Measurements from ENCODE around the gene ARVCF. TPM values are rescaled to one million over a fixed set of nuclear protein-coding genes. Genes with fewer than 3 reads are reported as not detected.

The ARVCF gene
- total RNA-seq, 1 experiment from 2014 or later: 12.0 TPM

GRCh38 chr22:19997561-19998231 lies 18.9 kb downstream of the ARVCF start:
- Mint-ChIP-seq H3K4me3 (ENCODE audit: unreplicated experiment) (no peak overlapping the region), H3K36me3 (ENCODE audit: insufficient read depth, unreplicated experiment) (no peaks in the 10 kb centered on the region), H3K9me3 (ENCODE audit: unreplicated experiment) (no peaks in the 10 kb centered on the region), H3K4me1 (ENCODE audit: low read depth, unreplicated experiment) (no peaks in the 10 kb centered on the region), H3K27ac (ENCODE audit: unreplicated experiment) (no peak overlapping the region), H3K27me3 (ENCODE audit: insufficient read depth, unreplicated experiment) (no peaks in the 10 kb centered on the region)
- no TSS peak for BruUV-seq (replicated peaks)
- H3K4me1 ChIP-seq: no peaks in the 10 kb centered on the region
- no peak for DNase-seq
- H3K36me3 ChIP-seq (ENCODE audit: control insufficient read depth, insufficient read depth, low read length): no peaks in the 10 kb centered on the region
- H3K27me3 ChIP-seq (replicated peaks; ENCODE audit: control insufficient read depth, insufficient read depth, low read length): no peaks in the 10 kb centered on the region
- no peak overlapping the region for H3K4me3 ChIP-seq (ENCODE audit: low read depth, low read length)
- TF ChIP-seq CTCF (IDR thresholded peaks at IDR 0.05; ENCODE audit: insufficient read depth in 1 of 2, low read depth in 1 of 2, low read length in 1 of 2, severe bottlenecking in 1 of 2, unreplicated experiment in 1 of 2): no peak
- no peaks in the 10 kb centered on the region for H3K9me3 ChIP-seq
- ChIA-PET CTCF (no interaction called here), POLR2A (no interaction called here)
- intact Hi-C loops (cut with micrococcal nuclease; ENCODE audit: unreplicated experiment): no loop called here

DNA sequence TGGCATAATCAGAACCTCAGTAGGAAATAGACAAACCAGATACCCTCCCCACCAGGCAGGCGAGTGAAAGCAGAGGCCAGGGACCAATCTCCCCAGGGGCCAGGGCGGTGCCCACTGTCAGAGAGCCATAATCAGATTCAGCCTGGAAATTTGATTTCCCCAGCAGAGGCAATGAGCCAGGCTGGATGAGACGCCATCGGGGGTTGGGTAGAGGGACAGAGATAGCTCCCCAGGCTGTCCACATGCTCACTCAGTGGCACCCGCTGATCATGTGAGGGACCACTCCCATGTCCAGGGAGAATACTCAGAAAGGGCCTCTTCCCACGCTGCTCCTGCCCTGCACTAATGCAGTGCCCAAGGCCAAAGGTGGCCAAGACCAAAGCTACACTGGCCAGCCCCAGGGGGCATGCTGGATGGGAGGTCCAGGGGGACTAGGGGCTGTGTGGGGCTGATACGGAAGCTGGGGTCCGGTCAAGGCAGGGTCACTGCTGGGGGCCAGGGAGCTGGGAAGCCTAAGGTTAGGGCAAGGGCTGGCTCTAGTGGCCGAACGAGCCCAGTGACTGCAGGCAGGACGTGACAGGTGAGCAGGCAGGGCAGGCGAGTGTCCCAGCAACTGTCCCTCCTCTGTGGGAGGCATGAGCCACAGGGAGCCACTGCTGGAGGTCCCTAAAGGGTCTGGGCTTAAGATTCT lies 19.8 kb downstream of the ARVCF start:
- DNase-seq: no peak
- no peak overlapping the region for H3K4me3 Mint-ChIP-seq (ENCODE audit: unreplicated experiment)
- Histone ChIP-seq H3K36me3 (ENCODE audit: control insufficient read depth, insufficient read depth, low read length) (no peaks in the 10 kb centered on the region), H3K27me3 (replicated peaks; ENCODE audit: control insufficient read depth, insufficient read depth, low read length) (no peaks in the 10 kb centered on the region), H3K4me1 (no peaks in the 10 kb centered on the region), H3K9me3 (no peaks in the 10 kb centered on the region), H3K4me3 (ENCODE audit: low read depth, low read length) (no peak overlapping the region)
- no peak overlapping the region for H3K27ac Mint-ChIP-seq (ENCODE audit: unreplicated experiment)
- TF ChIP-seq CTCF (IDR thresholded peaks at IDR 0.05; ENCODE audit: insufficient read depth in 1 of 2, low read depth in 1 of 2, low read length in 1 of 2, severe bottlenecking in 1 of 2, unreplicated experiment in 1 of 2): no peak
- no TSS peak for BruUV-seq (replicated peaks)
- no peaks in the 10 kb centered on the region for H3K36me3 Mint-ChIP-seq (ENCODE audit: insufficient read depth, unreplicated experiment)
- CTCF ChIA-PET: no interaction called here
- intact Hi-C loops (cut with micrococcal nuclease; ENCODE audit: unreplicated experiment): no loop called here
- H3K9me3 Mint-ChIP-seq (ENCODE audit: unreplicated experiment): no peaks in the 10 kb centered on the region
- H3K27me3 Mint-ChIP-seq (ENCODE audit: insufficient read depth, unreplicated experiment): no peaks in the 10 kb centered on the region
- POLR2A ChIA-PET: no interaction called here
- H3K4me1 Mint-ChIP-seq (ENCODE audit: low read depth, unreplicated experiment): no peaks in the 10 kb centered on the region

DNA sequence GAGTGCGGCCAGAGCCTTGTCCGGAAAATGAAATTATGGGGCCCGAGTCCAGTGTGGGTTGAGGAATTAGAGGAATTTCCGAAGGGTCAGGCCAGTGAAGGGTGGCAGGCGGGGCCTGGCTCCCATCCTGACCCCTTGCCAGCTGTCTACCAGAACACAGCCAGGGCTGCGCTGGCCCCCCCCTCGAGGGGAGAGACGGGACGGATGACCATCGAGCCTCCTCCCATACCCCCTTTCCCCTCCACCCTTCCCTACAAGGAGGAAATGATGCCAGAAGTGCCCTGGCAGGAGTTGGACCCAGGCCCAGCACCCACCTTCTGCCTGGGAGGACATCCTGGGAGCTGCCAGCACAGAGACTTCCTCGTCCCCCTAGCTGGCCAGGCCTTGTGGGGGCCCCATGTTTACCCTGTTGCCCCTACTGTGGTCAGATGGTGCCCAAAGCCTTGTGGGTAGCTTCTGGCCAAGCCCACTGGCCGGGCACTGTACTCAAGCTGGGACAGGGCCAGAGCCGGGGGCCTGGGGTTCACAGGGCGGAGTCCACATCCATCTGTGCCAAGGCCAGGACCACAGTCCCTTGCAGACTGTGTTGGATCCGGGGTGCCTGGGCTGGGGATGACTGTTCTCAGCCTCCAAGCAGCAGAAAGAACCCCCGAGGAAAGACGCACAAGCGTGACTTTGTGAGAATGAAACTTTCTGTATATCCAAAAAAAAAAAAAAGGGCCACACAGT lies 20.8 kb downstream of the ARVCF start:
- Mint-ChIP-seq H3K4me1 (ENCODE audit: low read depth, unreplicated experiment) (no peaks in the 10 kb centered on the region), H3K4me3 (ENCODE audit: unreplicated experiment) (no peak overlapping the region), H3K27me3 (ENCODE audit: insufficient read depth, unreplicated experiment) (no peaks in the 10 kb centered on the region), H3K9me3 (ENCODE audit: unreplicated experiment) (no peaks in the 10 kb centered on the region), H3K27ac (ENCODE audit: unreplicated experiment) (no peak overlapping the region), H3K36me3 (ENCODE audit: insufficient read depth, unreplicated experiment) (no peaks in the 10 kb centered on the region)
- POLR2A ChIA-PET: no interaction called here
- intact Hi-C loops (cut with micrococcal nuclease; ENCODE audit: unreplicated experiment): no loop called here
- no peak overlapping the region for H3K4me3 ChIP-seq (ENCODE audit: low read depth, low read length)
- H3K27me3 ChIP-seq (replicated peaks; ENCODE audit: control insufficient read depth, insufficient read depth, low read length): no peaks in the 10 kb centered on the region
- no peaks in the 10 kb centered on the region for H3K4me1 ChIP-seq
- no TSS peak for BruUV-seq (replicated peaks)
- no peaks in the 10 kb centered on the region for H3K9me3 ChIP-seq
- H3K36me3 ChIP-seq (ENCODE audit: control insufficient read depth, insufficient read depth, low read length): no peaks in the 10 kb centered on the region
- CTCF ChIA-PET: no interaction called here
- no peak for DNase-seq
- no peak for TF ChIP-seq CTCF (IDR thresholded peaks at IDR 0.05; ENCODE audit: insufficient read depth in 1 of 2, low read depth in 1 of 2, low read length in 1 of 2, severe bottlenecking in 1 of 2, unreplicated experiment in 1 of 2)

All from Caco-2 (cell line).